Bronchial epithelial cell (primary cell): ENCODE measurements around the gene WDR45B. TPM values are rescaled to one million over a fixed set of nuclear protein-coding genes. Genes with fewer than 3 reads are reported as not detected.

Experiments
- DNase-seq: peaks from one replicate; pipeline ENCODE4 v3.0.0-alpha.2; 2010; ENCODE audit warnings: low read depth
- FAIRE-seq: peaks from 2 replicates; lab custom pipeline; 2011; peaks lifted over from hg19 to GRCh38; lab: Jason Lieb, UNC
- H3K27me3 ChIP-seq: 2 replicates; pipeline ENCODE4 v1.5.1; 2011; ENCODE audit warnings: low read length; ENCODE audit not compliant: control insufficient read depth, insufficient read depth
- H3K36me3 ChIP-seq: 2 replicates; pipeline ENCODE4 v1.5.1; 2011; ENCODE audit warnings: low read length; ENCODE audit not compliant: control insufficient read depth, insufficient read depth
- H3K4me3 ChIP-seq: 2 replicates; pipeline ENCODE4 v1.5.1; 2011; ENCODE audit warnings: mild to moderate bottlenecking, low read depth, low read length, control low read depth
- CTCF ChIP-seq: IDR thresholded peaks from 2 replicates; pipeline ENCODE4 v1.5.1; 2011; ENCODE audit warnings: mild to moderate bottlenecking, moderate library complexity, low read length, control low read depth, inconsistent platforms; ENCODE audit not compliant: insufficient read depth, severe bottlenecking
- total RNA-seq: library from RNA; depleted of rRNA; stranded (reverse); fragments of >200 nt; gene quantifications from 2 replicates; pipeline ENCODE4 v1.2.1, GENCODE V29; 2014

WDR45B gene
- total RNA-seq, 1 donor from 2014 or later, result 90.8 TPM

- H3K36me3 ChIP-seq, result peaks cover 2% of the 10 kb centered on the region
- no peak for FAIRE-seq
- TF ChIP-seq CTCF, result no peak
- DNase-seq, result no peak
- H3K27me3 ChIP-seq, result no peaks in the 10 kb centered on the region
- no peak overlapping the region for H3K4me3 ChIP-seq
Measured at GRCh38 chr17:82653651-82654528, 5.6 kb upstream of the WDR45B start.

GRCh38 chr17:82650723-82651122 lies 2.5 kb upstream of the WDR45B start:
- TF ChIP-seq CTCF, result no peak
- Histone ChIP-seq H3K4me3 (no peak overlapping the region), H3K36me3 (no peaks in the 10 kb centered on the region), H3K27me3 (no peaks in the 10 kb centered on the region)
- FAIRE-seq (no peak), DNase-seq (no peak)

GRCh38 chr17:82649501-82650261 lies 1.4 kb upstream of the WDR45B start:
- Histone ChIP-seq H3K27me3 (no peaks in the 10 kb centered on the region), H3K36me3 (no peaks in the 10 kb centered on the region), H3K4me3 (no peak overlapping the region)
- DNase-seq (no peak), FAIRE-seq (no peak)
- no peak for TF ChIP-seq CTCF

- FAIRE-seq (no peak), DNase-seq (no peak)
- peak overlapping the region; percentile 46 for H3K4me3 ChIP-seq
- H3K27me3 ChIP-seq, result no peaks in the 10 kb centered on the region
- H3K36me3 ChIP-seq, result peaks cover 3% of the 10 kb centered on the region
- no peak for TF ChIP-seq CTCF
Measured at GRCh38 chr17:82648742-82649331, 593 bp upstream of the WDR45B start.

- Histone ChIP-seq H3K27me3 (no peaks in the 10 kb centered on the region), H3K36me3 (peaks cover 3% of the 10 kb centered on the region), H3K4me3 (peak overlapping the region; percentile 95)
- FAIRE-seq (no peak), DNase-seq (no peak)
- peak; percentile 23 for TF ChIP-seq CTCF
Measured at GRCh38 chr17:82647593-82648164, 565 bp downstream of the WDR45B start.
